GM12878 (cell line): ENCODE data around the gene CLPTM1. TPM values are rescaled to one million over a fixed set of nuclear protein-coding genes. Genes with fewer than 3 reads are reported as not detected.

Experiments
- CBFB ChIP-seq: IDR thresholded peaks from 2 replicates; pipeline ENCODE4 v1.6.1; 2016; ENCODE audit warnings: antibody characterized with exemption, low read depth
- DPF2 ChIP-seq: fragments of 450-650 bp; IDR thresholded peaks from 2 replicates; pipeline ENCODE4 v1.6.1; 2017; ENCODE audit warnings: mild to moderate bottlenecking
- FOXK2 ChIP-seq: fragments of 450-650 bp; IDR thresholded peaks from 2 replicates; pipeline ENCODE4 v1.6.1; 2017; ENCODE audit warnings: mild to moderate bottlenecking, moderate library complexity
- IKZF1 ChIP-seq: fragments of 450-650 bp; conservative IDR thresholded peaks from 2 replicates; pipeline ENCODE4 v1.6.1; 2017; ENCODE audit warnings: antibody characterized with exemption, mild to moderate bottlenecking
- JUND ChIP-seq: IDR thresholded peaks from 2 replicates; pipeline ENCODE4 v1.6.1; 2012; ENCODE audit warnings: low read depth, mild to moderate bottlenecking, low read length, improper control_type of control experiment, moderate library complexity
- MLLT1 ChIP-seq: fragments of 450-650 bp; IDR thresholded peaks from 2 replicates; pipeline ENCODE4 v1.6.1; 2016; ENCODE audit warnings: mild to moderate bottlenecking
- MXI1 ChIP-seq: fragments of 150-350 bp; IDR thresholded peaks from 2 replicates; pipeline ENCODE4 v1.6.1; 2011; ENCODE audit warnings: low read depth, mild to moderate bottlenecking, inconsistent platforms, low read length, improper control_type of control experiment
- MYB ChIP-seq: fragments of 150-350 bp; IDR thresholded peaks from 2 replicates; pipeline ENCODE4 v1.6.1; 2014; ENCODE audit warnings: mild to moderate bottlenecking, low read depth, low read length, borderline replicate concordance
- NFIC ChIP-seq: IDR thresholded peaks from 2 replicates; pipeline ENCODE4 v1.6.1; 2012; ENCODE audit warnings: low read depth, mild to moderate bottlenecking, inconsistent platforms, low read length, moderate library complexity
- NFYB ChIP-seq: IDR thresholded peaks from 2 replicates; pipeline ENCODE4 v1.6.1; 2011; ENCODE audit warnings: low read depth, mild to moderate bottlenecking, low read length, improper control_type of control experiment, moderate library complexity; ENCODE audit not compliant: insufficient read depth
- NRF1 ChIP-seq: conservative IDR thresholded peaks from 2 replicates; pipeline ENCODE4 v1.6.1; 2011; ENCODE audit warnings: mild to moderate bottlenecking, low read depth, low read length, improper control_type of control experiment
- PAX5 ChIP-seq: IDR thresholded peaks from 2 replicates; pipeline ENCODE4 v1.6.1; 2011; ENCODE audit warnings: low read depth, low read length, borderline replicate concordance
- PML ChIP-seq: IDR thresholded peaks from 2 replicates; pipeline ENCODE4 v1.6.1; 2012; ENCODE audit warnings: low read length, inconsistent platforms
- POLR2A ChIP-seq: IDR thresholded peaks from 2 replicates; pipeline ENCODE4 v1.6.1; 2011; ENCODE audit warnings: low read depth, mild to moderate bottlenecking, low read length
- POLR2AphosphoS5 ChIP-seq: IDR thresholded peaks from 2 replicates; pipeline ENCODE4 v1.6.1; 2011; ENCODE audit warnings: mild to moderate bottlenecking, low read length, inconsistent platforms
- RUNX3 ChIP-seq: IDR thresholded peaks from 2 replicates; pipeline ENCODE4 v1.6.1; 2012; ENCODE audit warnings: low read length, inconsistent platforms
- SKIL ChIP-seq: fragments of 450-650 bp; IDR thresholded peaks from 2 replicates; pipeline ENCODE4 v1.6.1; 2017; ENCODE audit warnings: mild to moderate bottlenecking, low read depth, inconsistent platforms; ENCODE audit not compliant: poor library complexity, severe bottlenecking
- SMAD5 ChIP-seq: IDR thresholded peaks from 2 replicates; pipeline ENCODE4 v1.6.1; 2016; ENCODE audit warnings: antibody characterized with exemption, low read depth
- SREBF2 ChIP-seq: IDR thresholded peaks from 2 replicates; pipeline ENCODE4 v1.6.1; 2012; ENCODE audit warnings: mild to moderate bottlenecking, low read length
- TARDBP ChIP-seq: IDR thresholded peaks from 2 replicates; pipeline ENCODE4 v1.6.1; 2016; ENCODE audit warnings: borderline replicate concordance
- YY1 ChIP-seq: IDR thresholded peaks from 2 replicates; pipeline ENCODE4 v1.6.1; 2011; ENCODE audit warnings: low read depth, mild to moderate bottlenecking, low read length
- ZBED1 ChIP-seq: IDR thresholded peaks from 2 replicates; pipeline ENCODE4 v1.6.1; 2016; ENCODE audit warnings: borderline replicate concordance
- ZBTB4 ChIP-seq: fragments of 450-650 bp; formaldehyde crosslinking; IDR thresholded peaks from 2 replicates; pipeline ENCODE4 v1.4.0; 2022; ENCODE audit warnings: mild to moderate bottlenecking, moderate library complexity
- ZNF207 ChIP-seq: fragments of 450-650 bp; IDR thresholded peaks from 2 replicates; pipeline ENCODE4 v1.6.1; 2014; ENCODE audit warnings: antibody characterized with exemption, mild to moderate bottlenecking, borderline replicate concordance
- ZNF24 ChIP-seq: fragments of 450-650 bp; IDR thresholded peaks from 2 replicates; pipeline ENCODE4 v1.6.1; 2017; ENCODE audit warnings: antibody characterized with exemption, mild to moderate bottlenecking
- ZNF622 ChIP-seq: fragments of 450-650 bp; IDR thresholded peaks from 2 replicates; pipeline ENCODE4 v1.6.1; 2017; ENCODE audit warnings: mild to moderate bottlenecking, inconsistent platforms
- polyA plus RNA-seq, 11 experiments: library from polyadenylated mRNA; depleted of rRNA in 4 of 11; unstranded in 6 of 11; stranded (reverse) in 5 of 11; fragments of >200 nt; fragmentation: Nextera tagmentation in 4 of 11; fragmentation: Illumina TruSeq in 1 of 11; extraction: Ambion mirVana in 4 of 11; extraction: Trizol in 1 of 11; gene quantifications; 1 replicate in 1 of 11; 2 replicates in 10 of 11; pipeline versions ENCODE4 v1.2.1 to v1.2.3, GENCODE V29; 2011 to 2016; ENCODE audit warnings: inconsistent platforms in 2 of 11, missing spikeins in 2 of 11, low read depth in 1 of 11
- total RNA-seq, 4 experiments: library from RNA; depleted of rRNA in 3 of 4; stranded (reverse); fragments of >200 nt in 3 of 4; fragmentation: Illumina TruSeq in 1 of 4; extraction: Trizol in 1 of 4; gene quantifications; 2 replicates each; pipeline versions ENCODE4 v1.2.1 to v1.2.3, GENCODE V29; 2013 to 2021

The CLPTM1 gene
- total and polyA plus RNA-seq, 10 of the 15 experiments (the other 5 are each of a cell fraction or from before 2014, with no cell fraction given): 0.42 to 72.6 (median 35.2) TPM

GRCh38 chr19:44954649-44955504 lies at the start of gene CLPTM1 (continued):
- TF ChIP-seq ZBTB4 (CRISPR knock-in tag) (no peak), MXI1 (peak; percentile 78; the same call in 1 of the 2 replicates), RUNX3 (peak; percentile 70), JUND (no peak), IKZF1 (peak; percentile 81), YY1 (peak; percentile 95), SMAD5 (peak; percentile 75), PAX5 (peak; percentile 96), MLLT1 (peak; percentile 82), NFYB (peak; percentile 76; the same call in 1 of the 2 replicates), ZNF207 (peak; percentile 99), PML (peak; percentile 80; the same call in 1 of the 2 replicates), ZNF622 (no peak), MYB (no peak), POLR2A (peak; percentile 85), ZNF24 (peak; percentile 65), NFIC (peak; percentile 16; the same call in 1 of the 2 replicates), CBFB (peak; percentile 97), NRF1 (peak; percentile 21; the same call in 1 of the 2 replicates), SKIL (peak; percentile 83), POLR2AphosphoS5 (peak; percentile 77), SREBF2 (no peak), DPF2 (0 out of 2 replicates have a peak, but pooled peaks have one; percentile 14), FOXK2 (peak; percentile 67; the same call in 1 of the 2 replicates), TARDBP (no peak), ZBED1 (peak; percentile 58; the same call in 1 of the 2 replicates)
